Stimulated activated CD4-positive, alpha-beta T cell treated with anti-CD3 and anti-CD28 coated beads, Interleukin-4, amount 100 ng/mL, for 4 hours (primary cell): ENCODE results near the gene SRGAP1.

Experiments
- DNase-seq, 2 experiments: peaks; one replicate each; pipeline ENCODE4 v3.0.0-alpha.2; 2020

SRGAP1 gene

GRCh38 chr12:63844391-63845341 is at the start of gene SRGAP1:
Gene SRGAP1 (plus strand): TSS chr12:63844700. CDS start chr12:63844817, 117 bp downstream.
- no peak for DNase-seq

GRCh38 chr12:63795032-63795687 is 49.3 kb upstream of the SRGAP1 start:
- no peak for DNase-seq

- no peak for DNase-seq
These were observed 48.6 kb upstream of the SRGAP1 start for GRCh38 chr12:63795944-63796343.

GRCh38 chr12:63802012-63802608 is 42.4 kb upstream of the SRGAP1 start:
- DNase-seq, result no peak

GRCh38 chr12:63804746-63805145 is 39.8 kb upstream of the SRGAP1 start:
- no peak for DNase-seq

- DNase-seq, result no peak
These were observed 38.5 kb upstream of the SRGAP1 start for GRCh38 chr12:63805704-63806672.

- no peak for DNase-seq
These were observed 35.9 kb upstream of the SRGAP1 start for GRCh38 chr12:63808631-63809030.

GRCh38 chr12:63809566-63809965 is 34.9 kb upstream of the SRGAP1 start:
- DNase-seq, result no peak

- no peak for DNase-seq
These were observed 33.2 kb upstream of the SRGAP1 start for GRCh38 chr12:63811334-63811733.

- no peak for DNase-seq
These were observed 32.7 kb upstream of the SRGAP1 start for GRCh38 chr12:63811755-63812154.

GRCh38 chr12:63814146-63814772 is 30.2 kb upstream of the SRGAP1 start:
- no peak for DNase-seq

- DNase-seq, result no peak
These were observed 29.0 kb upstream of the SRGAP1 start for GRCh38 chr12:63815482-63815852.

GRCh38 chr12:63816031-63816430 is 28.5 kb upstream of the SRGAP1 start:
- no peak for DNase-seq

- DNase-seq, result no peak
These were observed 24.1 kb upstream of the SRGAP1 start for GRCh38 chr12:63820427-63820826.

- DNase-seq, result no peak
These were observed 22.7 kb upstream of the SRGAP1 start for GRCh38 chr12:63821781-63822251.

GRCh38 chr12:63822352-63822751 is 22.1 kb upstream of the SRGAP1 start:
- no peak for DNase-seq

- DNase-seq, result no peak
These were observed 21.5 kb upstream of the SRGAP1 start for GRCh38 chr12:63823040-63823439.

- no peak for DNase-seq
These were observed 18.4 kb upstream of the SRGAP1 start for GRCh38 chr12:63826006-63826585.

GRCh38 chr12:63828867-63829266 is 15.6 kb upstream of the SRGAP1 start:
- DNase-seq, result no peak

- DNase-seq, result no peak
These were observed 8.5 kb upstream of the SRGAP1 start for GRCh38 chr12:63836046-63836445.

- DNase-seq, result no peak
These were observed 7.6 kb upstream of the SRGAP1 start for GRCh38 chr12:63836936-63837335.

- no peak for DNase-seq
These were observed 6.1 kb upstream of the SRGAP1 start for GRCh38 chr12:63838411-63838810.
